HT-29 (cell line): ENCODE results near the gene COL23A1. TPM values are rescaled to one million over a fixed set of nuclear protein-coding genes. Genes with fewer than 3 reads are reported as not detected.

Experiments used
- DNase-seq: peaks from one replicate; pipeline ENCODE4 v3.0.0-alpha.2; 2015; ENCODE audit warnings: low spot score
- total RNA-seq: library from RNA; depleted of rRNA; stranded (reverse); fragments of >200 nt; shearing (Covaris generic); gene quantifications from 2 replicates; pipeline ENCODE4 v1.2.3, GENCODE V29; 2014

The COL23A1 gene
- total RNA-seq, 1 experiment from 2014 or later = not detected

DNA sequence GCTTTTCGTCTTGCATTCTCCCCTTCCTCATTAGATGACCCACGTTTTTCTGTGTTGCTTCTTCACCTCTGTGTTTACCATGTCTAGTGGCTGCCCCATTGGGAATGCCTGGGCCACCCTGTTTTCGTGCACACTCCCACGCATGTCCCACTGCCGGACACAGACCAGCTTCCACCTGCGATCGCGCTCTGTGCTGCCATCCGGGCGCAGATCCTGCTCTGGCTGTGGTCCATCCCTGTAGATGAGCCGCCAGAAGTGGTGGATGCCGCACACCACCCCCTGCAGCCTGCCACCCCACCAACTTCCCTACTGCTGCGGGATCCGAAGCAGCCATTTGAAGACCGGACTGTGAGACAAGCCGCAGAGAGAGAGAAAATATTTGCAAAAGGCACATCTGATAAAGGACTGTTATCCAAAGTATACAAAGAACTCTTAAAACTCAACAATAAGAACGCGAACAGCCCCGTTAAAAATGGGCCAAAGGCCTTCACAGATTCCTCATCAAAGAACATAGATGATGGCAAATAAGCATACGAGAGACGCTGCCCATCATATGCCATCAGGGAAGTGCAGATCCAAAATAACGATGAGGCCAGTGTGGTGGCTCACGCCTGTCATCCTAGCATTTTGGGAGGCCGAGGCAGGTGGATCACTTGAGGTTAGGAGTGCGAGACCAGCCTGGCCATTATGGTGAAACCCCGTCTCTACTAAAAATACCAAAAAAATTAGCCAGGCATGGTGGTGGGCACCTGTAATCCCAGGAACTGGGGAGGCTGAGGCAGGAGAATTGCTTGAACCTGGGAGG, 163.7 kb downstream of the COL23A1 start:
- DNase-seq = no peak

DNA sequence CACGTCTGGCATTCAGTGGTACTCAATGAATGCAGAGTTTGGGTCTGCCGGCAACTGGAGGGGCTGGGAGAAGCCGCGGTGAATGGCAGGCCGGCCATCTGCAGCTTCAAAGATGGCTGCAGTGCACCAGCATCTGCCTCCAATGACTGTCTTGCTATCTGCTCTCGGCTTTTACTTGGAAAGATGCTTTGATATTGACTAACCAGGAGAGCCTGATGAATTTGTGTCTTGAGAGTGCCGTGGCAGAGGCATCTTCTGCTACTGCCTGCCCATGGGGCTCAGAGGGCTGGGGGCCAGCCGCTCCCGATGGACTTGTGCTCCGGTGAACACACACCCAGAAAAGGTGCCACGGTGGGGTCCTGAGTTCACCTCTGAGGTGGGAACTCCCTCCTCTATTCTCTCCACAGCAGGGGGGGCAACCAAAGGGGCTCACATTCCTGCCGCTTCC, 164.5 kb downstream of the COL23A1 start:
- DNase-seq = no peak

DNA sequence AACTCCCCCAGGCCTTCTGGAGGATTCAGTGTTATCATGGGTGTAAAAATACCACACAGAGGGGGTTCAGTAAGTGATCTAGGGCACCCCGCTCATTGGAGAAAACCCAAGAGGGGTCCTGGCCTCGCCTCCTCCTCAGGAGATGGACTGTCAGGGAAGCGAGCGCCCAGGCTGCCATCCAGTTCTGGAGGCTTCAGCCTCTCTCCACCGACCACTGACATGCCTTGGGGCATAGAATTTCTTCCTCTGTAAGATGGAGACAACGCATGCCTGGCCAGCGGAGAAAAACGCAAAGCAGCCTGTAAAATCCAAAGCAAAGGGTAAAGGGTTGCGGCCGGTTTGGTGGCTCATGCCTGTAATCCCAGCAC, 165.4 kb downstream of the COL23A1 start:
- DNase-seq = no peak

DNA sequence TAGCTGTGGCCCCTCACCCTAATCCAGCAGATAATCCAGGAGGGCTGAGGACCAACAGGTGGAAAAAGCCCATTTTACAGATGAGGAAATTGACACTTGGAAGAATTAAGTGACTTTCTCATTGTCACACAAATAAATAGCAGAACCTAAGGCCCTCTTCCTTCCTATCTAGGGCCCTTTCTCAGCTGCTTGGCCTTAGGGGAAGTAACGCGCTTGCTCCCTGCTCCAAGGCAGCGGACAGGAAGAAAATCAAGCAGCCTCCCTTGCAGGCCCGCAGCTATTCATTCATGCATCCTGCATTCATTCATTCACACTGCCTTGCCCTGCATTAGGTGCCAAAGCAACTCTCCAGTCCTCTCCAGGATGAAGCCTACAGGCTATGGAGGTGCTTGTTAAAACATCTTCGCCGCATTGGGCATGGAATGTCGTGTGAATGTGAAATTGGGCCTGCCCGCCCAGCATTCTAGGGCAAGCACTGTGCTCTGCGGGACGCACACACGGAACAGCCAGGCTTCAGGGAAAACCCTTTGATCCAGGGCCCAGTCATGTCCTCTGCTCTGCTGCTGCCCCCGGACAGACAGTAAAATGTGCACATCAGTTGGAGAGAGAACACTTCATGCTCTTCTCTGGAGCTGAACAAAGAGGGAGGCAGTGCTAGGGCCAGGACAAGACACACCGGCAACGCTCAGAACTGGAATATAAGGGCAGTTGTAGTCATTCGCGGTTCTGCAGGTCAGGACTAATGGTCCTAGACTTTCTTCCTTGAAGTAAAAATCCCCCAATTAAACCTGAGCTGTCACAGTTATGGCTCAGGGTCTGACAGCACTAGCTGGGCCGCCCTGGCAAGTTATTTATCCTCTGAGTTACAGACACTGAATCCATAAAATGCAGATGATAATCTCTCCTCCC, 166.0 kb downstream of the COL23A1 start:
- no peak for DNase-seq

DNA sequence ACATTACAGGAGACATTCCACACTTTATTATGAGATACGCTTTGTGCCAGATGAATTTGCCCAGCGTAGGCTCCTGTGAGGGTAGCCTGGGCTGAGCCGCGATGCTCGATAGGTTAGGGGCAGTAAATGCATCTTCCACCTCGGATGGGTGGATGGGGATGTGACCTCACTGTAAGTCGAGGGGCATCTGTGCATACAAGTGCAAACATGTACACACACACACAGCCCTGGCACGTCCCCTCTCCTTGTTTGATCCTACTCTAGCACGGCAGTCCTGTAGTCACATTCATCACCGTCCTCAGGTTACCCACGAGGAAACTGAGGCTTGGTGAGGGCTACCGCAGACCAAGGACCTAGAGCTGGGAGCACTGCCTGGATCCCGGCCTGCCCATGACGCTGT, 166.8 kb downstream of the COL23A1 start:
- DNase-seq = no peak

DNA sequence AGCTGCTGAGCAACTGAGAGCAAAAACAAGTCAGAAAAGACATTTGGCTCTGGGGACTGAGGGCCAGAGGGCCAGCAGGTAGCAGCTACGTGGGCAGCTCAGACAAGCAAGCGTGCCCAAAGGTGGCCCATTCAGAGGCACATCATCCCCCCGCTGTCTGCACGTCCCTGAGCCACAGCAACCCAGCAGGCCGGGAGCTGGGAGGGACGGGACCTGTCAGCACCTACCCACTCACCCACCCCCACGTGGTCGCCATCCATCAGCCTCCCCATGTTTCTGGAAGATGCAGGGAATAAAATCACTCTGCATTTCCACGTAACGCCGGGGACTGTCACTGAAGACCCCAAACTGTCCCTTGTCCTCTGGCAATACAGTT, 167.8 kb downstream of the COL23A1 start:
- DNase-seq = no peak

DNA sequence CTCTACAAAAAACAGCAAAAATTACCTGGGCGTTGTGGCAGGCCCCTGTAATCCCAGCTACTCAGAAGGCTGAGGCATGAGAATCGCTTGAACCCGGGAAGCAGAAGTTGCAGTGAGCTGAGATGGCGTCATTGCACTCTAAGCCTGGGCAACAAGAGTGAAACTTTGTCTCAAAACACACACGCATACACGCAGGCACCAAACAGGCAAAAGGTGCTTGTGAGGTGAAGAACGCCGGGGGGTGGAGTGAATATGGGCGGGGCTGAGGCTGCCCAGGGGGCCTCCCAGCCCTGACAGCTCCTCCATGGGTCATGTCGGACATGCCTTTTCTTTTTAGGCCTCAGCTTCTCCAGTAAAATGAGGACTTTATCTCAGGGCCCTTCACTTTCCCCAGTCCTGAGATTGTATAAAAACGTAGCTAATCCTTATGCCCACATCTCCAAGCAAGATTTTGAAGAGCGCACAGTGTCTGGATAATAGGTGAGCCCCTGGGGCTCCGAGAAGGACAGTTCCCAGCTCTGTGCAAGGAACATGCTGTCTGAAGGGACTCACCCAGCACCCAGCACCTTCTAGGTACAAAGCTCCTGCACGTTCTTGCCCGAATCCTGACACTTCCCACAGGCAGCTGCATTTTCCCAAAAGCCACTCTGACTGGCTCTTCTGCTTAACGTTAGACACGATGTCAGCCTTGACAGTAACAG, 168.3 kb downstream of the COL23A1 start:
- no peak for DNase-seq

DNA sequence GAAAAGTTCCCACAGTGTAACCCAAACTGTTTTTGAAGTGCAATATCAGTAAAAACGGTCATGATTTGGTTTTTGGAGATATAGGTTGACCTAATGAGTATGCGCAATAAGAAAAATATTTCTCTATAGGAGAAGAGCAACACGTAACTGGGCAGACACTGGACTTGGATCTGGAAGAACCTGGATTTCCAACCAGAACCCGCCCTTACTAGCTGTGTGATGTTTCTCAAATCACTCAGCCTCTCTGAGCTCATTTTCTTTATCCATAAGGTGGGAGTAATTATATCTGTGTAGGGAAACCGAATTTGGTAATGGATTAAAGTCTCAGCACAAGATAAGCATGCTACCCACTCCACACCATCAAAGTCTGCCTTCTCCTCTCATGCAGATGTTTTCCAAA, 169.1 kb downstream of the COL23A1 start:
- no peak for DNase-seq

DNA sequence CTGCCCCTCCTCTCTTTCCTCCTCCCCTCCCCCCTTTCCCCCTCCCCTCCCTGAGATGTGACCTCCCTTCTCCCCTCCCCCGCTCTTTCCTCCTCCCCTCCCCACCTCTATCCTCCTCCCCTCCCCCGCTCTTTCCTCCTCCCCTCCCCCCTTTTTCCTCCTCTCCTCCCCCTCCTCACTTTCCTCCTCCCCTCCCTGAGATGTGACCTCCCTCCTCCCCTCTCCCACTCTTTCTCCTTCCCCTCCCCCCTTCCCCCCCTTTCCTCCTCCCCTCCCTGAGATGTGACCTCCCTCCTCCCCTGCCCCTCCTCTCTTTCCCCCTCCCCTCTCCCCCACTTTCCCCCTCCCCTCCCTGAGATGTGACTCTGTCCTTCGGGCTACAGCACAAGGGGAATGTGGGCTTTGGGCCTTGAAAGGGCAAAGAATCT, 169.8 kb downstream of the COL23A1 start:
- DNase-seq = no peak

DNA sequence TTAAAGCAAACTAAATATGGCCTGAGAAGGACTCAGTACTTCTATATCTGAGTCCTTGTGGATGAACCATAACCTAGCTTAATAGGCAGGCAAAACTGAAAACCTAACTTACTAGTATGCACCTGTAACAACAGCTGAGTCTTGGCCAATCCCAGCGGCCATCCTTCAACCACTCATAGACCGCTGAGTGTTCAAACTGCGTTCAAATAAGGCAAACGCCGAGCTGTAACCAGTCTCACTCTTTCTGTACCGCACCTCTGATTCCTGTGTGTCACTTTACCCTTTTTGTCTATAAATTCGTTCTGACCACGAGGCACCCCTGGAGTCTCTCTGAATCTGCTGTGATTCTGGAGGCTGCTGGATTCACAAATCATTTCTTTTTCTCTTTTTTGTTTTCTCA, 170.5 kb downstream of the COL23A1 start:
- DNase-seq = no peak

DNA sequence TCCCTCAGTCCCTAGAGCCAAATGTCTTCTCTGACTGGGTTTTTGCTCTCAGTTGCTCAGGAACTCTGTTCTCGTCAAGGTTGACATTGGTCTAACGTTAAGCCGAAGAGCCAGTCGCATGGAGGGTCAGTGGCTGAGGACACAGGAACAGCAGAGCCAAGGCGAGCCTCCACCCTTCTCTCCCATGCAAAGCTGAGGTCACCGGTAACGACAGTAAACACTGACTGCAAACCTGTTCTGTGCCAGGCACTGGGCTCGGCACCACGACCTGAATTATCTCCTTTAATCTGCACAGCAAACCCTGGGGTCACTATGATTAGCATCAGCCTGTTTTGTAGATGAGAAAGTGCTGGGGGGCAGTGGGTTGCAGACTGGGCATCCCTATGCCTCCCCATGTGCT, 171.0 kb downstream of the COL23A1 start:
- no peak for DNase-seq

DNA sequence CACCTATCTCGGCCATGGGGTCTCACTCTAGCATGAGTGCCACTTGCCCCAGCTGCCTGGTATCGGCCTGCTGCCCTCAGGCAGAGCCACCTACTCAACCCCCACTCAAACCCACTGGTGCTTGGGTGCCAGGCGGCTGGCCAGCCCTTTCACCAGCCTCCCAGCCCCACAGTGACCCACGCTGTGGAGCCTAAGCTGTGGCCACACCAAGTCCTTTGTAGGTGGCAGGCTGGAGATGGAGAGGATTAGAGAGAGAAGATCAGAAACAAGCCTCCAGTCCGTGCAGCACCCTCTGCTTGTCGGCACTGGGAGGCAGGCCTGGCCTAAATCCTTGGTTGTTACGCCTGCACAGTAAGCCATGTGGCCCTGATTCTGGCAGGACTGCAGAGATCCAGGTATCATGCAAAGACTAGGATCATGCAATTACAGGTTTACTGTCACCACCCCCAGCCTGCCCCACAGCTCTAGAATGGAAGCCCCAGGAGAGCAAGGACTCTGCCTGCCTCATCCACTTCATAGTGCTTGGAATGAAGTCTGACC, 171.7 kb downstream of the COL23A1 start:
- no peak for DNase-seq

DNA sequence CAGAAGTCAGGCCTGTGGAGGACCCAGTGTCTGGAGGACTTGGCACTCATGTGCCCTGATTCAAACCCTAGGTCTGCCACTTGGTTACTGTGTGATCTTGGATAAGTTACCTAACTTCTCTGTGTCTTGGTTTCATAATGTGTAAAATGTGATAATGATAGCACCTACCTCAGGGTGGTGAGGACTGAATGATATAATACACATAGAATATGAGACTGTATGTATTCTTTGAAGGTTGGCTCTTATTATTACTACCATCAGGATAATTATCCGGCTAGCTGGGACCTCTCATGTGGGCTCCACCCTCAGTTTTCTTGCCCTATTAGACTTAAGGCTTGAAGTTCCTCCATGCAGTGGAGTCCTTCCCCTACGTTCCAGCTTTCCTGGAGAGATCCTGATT, 172.2 kb downstream of the COL23A1 start:
- no peak for DNase-seq

DNA sequence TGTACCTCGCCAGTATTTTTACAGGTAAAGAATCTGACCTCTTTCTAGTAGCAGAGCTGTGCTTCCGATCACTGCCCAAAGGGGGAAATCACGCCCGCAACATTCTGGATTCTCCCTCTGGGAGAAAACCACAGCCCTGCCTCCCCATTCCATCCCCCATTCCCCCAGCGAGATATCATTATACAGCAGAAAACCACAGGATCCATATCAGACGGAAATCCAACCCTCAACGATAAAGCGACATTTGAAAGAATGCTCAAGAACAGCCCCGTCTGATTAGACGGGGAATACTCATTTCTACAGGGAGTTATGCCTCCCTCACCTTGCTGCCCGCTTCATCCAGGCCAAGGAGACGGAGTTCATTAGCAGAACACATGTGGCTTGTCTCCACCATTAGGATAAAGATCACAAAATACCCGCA, 172.8 kb downstream of the COL23A1 start:
- DNase-seq = no peak

DNA sequence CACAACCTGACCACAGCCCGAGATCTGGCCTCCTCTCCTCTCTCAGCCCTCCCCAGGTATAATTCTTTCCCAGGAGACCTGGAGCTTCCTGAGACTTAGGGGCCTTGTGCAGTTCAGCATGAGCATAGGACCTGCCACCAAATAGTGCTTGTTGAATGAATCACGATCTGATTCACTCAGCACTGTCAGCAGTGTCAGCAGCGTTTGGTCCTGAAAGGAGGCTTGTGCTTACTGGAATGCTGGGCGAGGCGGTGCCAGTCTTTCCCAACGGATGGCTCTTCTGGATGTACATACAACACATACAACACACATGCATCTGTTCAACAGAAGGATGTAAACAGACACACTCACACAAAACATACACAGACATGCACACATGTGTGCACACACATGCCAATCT, 173.3 kb downstream of the COL23A1 start:
- no peak for DNase-seq

DNA sequence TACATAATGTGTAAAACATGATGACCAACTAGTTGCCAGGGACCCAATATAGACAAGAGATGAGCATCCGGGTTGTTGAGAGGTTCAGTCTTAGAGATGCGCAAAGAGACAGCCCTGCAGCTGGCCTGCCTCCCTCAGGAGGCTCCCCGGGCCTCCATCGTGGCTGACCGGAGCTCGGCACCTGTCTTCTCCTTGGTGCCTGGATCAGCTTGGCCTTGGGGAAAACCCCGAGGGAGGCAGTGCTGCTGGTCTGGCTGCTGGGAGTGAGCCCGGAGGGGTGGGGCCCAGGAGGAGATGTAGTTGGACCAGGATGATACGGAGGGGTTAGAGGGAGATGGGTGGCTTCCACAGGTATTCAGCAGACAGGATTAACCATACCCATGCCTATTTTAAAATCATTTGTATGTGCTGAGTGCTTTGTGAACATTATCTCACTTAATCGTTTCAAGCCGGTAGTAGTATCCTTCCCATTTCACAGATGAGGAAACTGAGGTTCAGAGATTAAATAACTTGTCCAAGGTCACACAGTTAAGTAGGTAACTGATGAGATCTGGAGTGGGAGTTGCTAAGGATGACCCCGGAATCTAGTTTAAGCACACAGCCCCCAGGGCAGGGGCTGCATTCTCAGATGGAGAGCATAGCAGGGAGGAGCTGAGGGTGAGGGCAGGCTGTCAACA, 173.8 kb downstream of the COL23A1 start:
- DNase-seq = no peak

DNA sequence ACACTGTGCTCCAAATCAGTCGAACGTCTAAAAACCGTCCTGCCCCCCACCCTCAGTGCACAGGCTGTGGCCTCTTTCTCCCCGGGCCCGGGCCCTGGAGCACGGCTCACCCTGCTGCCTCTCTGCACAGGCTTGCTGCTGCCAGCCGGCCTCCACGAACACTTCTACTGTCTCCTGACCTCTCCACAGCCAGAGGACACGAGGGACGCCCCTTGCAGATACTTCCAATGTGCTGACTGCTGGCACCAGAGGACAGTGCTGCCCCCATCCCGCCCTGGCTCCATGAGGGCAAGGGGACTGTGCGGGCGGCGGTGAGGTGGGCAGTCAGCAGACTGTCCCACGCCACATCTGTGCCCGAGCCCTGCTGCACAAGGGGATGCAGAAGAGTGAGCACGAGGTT, 174.8 kb downstream of the COL23A1 start:
- DNase-seq = no peak

DNA sequence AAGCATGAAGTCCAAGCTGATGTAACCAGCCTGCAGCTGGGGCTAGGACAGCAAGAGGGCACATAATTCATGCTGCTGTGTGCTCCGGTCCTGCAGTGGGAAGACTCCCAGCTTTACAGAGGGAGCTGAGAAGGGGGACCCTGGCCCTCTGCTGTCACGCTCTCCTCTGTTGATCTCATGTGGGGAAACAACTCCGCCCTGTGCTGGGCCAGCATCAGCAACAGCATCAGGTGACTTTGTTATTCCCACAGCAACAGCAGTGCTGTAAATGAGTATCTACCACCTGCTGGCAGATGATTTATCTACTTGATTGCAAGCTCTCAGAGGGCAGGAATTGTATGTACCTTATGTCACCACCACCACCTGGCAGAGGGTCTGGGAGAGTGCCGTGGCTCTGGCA, 176.2 kb downstream of the COL23A1 start:
- DNase-seq = no peak

DNA sequence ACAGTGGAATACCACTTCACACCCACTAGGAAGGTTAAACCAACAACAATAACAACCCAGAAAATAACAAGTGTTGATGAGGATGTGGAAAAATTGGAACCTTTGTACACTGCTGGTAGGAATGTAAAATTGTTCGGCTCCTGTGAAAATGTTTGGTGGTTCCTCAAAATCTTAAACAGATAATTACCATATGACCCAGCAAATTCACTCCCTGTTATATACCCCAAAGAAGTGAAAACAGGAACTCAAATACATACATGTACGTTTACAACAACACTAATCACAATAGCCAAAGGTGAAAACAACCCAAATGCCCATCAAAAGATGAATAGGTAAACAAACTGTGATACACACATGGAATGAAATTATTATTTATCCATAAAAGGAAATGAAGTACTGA, 179.1 kb downstream of the COL23A1 start:
- no peak for DNase-seq

DNA sequence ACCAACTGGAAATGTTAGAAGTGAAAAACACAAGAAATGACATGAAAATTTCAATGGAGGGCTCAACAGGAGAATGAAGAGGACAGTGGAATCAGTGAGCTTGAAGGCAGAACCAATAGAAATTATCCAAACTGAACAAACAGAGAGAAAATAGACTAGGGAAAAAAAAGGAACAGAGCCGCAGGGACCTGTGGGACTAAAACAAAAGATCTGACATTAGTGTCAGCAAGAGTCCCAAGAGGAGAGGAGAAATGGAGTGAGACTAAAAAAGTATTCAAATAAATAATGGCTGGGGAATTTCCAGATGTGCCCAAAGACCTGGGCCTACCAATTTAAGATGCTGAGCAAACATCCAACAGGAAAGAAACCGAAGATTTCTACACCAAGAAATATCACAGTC, 182.5 kb downstream of the COL23A1 start:
- no peak for DNase-seq

DNA sequence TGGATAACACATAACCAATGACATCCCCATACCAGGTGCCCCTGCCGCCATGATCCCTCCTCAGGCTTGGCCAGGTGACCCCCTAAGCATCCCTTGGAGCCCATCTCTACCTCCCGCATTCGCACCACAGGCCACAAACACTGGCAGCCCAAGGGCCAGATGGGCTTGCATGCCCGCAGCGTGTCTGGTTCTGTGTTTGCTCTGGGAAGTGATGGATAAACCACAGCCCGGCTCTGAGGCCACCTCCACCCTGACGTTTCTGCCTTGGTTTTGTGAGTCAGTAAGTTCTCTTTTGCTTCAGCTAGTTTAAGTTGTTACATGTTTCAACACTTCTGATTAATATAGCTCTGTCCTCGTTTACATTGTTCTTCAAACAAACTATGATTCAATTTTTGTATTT, 185.2 kb downstream of the COL23A1 start:
- no peak for DNase-seq
